GM12865 (cell line): ENCODE data around the gene SOCS1.
A peak's percentile ranks its signal among the peaks of the same experiment; 100 is the strongest.

Experiments
- DNase-seq: peaks from one replicate; pipeline ENCODE4 v3.0.0; 2010; ENCODE audit warnings: low read depth
- H3K4me3 ChIP-seq: 2 replicates; pipeline ENCODE4 v1.5.1; 2011; ENCODE audit warnings: mild to moderate bottlenecking, low read depth, low read length, control low read depth
- CTCF ChIP-seq: IDR thresholded peaks from 2 replicates; pipeline ENCODE4 v1.5.1; 2011; ENCODE audit warnings: low read length, control low read depth, low read depth, inconsistent platforms; ENCODE audit not compliant: insufficient read depth; ENCODE audit errors: missing control alignments

SOCS1 gene

DNA sequence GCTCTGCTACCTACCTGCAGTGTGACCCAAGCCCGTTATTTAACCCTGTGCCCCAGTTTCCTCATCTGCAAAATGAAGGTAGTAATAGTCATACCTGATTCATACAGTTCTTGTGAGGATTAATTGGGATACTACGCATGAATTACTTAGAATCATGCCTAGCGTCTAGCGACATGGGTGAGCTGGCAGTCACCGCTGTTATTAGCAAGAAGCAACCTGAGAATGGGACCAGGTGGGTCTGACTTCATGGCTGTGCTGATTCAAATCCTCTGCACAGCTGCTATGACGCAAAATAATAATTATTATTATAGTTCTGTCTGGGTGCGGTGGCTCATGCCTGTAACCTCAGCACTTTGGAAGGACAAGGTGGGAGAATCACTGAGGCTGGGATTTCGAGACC, 7.9 kb downstream of the SOCS1 start:
- H3K4me3 ChIP-seq = no peak overlapping the region
- no peak for TF ChIP-seq CTCF
- peak; percentile 25 for DNase-seq

DNA sequence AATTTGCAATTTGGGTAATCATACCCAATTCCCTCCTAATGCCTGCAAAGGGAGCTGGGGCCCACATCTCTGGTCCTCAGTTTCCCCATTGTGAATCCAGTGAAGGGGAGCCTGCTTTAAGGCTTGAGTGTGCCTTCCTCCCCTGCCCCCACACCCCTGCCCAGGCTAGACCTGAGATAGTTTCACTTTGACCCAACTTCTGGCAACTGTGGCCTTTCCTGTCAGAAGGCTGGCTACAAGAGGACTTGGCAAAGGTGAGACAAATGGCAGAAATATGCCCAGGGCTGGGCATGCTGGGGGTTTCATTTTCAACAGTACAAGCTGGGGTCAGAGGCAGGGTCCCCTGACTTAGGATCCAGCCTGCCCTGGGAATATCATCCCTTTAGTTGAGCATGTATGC, 10.0 kb downstream of the SOCS1 start:
- no peak for TF ChIP-seq CTCF
- DNase-seq = peak; percentile 67
- no peak overlapping the region for H3K4me3 ChIP-seq

GRCh38 chr16:11245222-11245737, 10.7 kb downstream of the SOCS1 start:
- no peak for TF ChIP-seq CTCF
- H3K4me3 ChIP-seq = no peak overlapping the region
- DNase-seq = no peak

DNA sequence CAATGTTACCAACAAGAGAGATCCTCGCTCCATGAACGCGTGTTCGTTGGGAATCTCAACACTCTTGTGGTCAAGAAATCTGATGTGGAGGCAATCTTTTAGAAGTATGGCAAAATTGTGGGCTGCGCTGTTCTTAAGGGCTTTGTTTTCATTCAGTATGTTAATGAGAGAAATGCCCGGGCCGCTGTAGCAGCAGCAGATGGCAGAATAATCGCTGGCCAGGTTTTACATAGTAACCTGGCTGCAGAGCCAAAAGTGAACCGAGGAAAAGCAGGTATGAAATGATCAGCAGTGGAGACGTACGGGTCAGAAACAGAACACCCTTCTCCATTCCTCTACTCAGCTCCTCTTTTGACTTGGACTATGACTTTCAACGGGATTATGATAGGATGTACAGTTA, 13.3 kb downstream of the SOCS1 start:
- H3K4me3 ChIP-seq = no peak overlapping the region
- no peak for DNase-seq
- no peak for TF ChIP-seq CTCF

GRCh38 chr16:11241480-11242204, 14.4 kb downstream of the SOCS1 start:
- DNase-seq = no peak
- no peak for TF ChIP-seq CTCF
- no peak overlapping the region for H3K4me3 ChIP-seq

DNA sequence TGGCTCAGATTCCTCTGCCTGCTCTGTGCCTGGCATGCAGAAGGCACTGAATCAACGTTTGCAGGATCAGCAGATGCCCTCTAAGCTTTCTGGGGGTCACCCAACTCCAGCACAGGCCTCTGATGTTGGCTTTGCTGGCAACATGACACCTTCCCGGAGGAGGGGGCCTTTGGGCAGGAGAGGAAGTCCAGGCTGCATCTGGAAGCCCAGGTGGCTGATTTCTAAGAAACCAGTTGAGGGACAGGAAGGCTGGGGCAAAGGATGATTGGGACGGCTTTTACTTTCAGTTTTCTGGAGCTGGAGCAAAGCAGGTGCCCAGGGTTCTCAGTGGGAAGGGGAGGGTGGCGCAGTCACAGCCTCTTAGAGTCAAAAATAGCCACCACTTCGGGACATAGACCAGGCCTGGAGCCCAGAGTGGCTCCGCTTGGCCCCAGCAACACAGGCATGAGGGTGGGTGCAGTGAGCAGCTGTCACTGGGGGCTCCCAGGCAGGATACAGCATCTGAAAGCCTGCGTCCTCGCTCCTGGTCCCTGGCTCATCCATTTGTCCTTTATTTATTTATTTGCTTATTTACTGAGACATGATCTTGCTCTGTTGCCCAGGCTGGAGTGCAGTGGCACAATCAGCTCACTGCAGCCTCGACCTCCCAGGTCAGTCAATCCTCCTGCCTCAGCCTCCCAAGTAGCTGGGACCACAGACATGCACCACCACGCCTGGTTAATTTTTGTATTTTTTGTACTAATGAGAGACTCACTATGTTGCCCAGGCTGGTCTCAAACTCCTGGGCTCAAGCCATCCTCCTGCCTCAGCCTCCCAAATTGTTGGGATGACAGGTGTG, 15.1 kb downstream of the SOCS1 start:
- no peak for DNase-seq
- no peak for TF ChIP-seq CTCF
- H3K4me3 ChIP-seq = no peak overlapping the region
